OCI-M1 (cell line): Measurements from ENCODE around the gene ARHGAP6.
"Not testable (repeated sequence)": the region's sequence is repeated elsewhere in the genome, so short reads cannot be mapped to it uniquely, and the experiment has no call there.

ENCODE experiments used
- DNase-seq: peaks from one replicate; lab custom pipeline; 2025; lab: John Stamatoyannopoulos, UW

The ARHGAP6 gene

DNA sequence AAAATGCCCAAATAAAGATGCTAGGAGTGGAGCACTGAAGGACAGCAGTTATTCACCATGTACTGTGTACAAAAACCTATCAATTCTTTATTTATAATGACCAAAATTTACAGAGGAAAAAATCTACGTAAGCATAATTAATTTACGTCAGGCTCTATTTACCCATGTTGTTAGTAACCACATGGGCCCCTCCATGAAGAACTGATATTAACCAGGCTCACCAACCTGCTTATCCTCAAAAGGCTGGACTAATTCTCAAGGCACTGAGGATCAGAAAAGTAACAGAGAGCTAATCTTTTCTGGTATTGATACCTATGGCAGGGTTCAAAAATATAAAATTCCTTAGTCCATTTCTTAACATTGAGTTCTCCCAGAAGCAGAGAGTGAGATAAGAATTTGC, 140.0 kb downstream of the ARHGAP6 start:
- DNase-seq = no peak

DNA sequence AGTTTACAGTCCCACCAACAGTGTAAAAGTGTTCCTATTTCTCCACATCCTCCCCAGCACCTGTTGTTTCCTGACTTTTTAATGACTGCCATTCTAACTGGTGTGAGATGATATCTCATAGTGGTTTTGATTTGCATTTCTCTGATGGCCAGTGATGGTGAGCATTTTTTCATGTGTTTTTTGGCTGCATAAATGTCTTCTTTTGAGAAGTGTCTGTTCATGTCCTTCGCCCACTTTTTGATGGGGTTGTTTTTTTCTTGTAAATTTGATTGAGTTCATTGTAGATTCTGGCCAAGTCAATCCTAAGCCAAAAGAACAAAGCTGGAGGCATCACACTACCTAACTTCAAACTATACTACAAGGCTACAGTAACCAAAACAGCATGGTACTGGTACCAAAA, 146.5 kb downstream of the ARHGAP6 start:
- DNase-seq = not testable (repeated sequence)

DNA sequence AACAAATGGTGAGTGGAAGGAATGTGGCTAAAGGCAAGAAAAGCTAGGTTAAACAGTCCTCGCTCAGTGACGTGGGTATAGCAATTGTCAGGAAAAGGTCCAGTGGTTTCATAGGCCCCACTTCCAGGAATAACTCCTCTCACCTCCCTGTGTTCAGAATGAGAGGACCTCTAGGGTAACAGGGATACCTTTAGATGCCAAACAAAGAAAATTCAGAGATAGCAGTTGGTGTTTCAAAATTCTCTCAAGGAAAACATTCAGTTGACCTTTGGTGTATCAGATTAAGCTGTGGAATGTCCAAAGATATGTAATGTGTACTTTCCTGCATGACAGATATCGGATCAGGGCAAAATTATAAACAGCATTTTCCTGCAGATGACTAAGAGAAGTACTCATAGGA, 155.9 kb downstream of the ARHGAP6 start:
- no peak for DNase-seq

DNA sequence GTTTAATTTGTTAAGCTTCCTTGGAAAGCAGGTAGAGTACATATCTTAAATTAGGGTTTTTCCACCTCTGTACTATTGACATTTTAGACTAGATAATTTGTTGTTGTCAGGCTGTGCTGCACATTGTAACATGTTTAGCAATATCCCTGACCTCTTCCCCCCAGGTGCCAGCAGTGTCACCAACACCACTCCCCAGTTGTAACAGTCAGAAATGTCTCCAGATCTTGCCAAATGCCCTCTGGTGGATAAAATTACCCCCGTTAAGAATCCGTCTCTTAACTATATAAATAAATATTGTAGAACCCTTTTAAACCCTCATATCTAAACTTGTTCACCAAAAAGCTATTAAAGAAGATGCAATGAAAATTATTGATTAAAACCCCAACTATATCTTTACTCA, 161.5 kb downstream of the ARHGAP6 start:
- DNase-seq = peak; percentile 49

DNA sequence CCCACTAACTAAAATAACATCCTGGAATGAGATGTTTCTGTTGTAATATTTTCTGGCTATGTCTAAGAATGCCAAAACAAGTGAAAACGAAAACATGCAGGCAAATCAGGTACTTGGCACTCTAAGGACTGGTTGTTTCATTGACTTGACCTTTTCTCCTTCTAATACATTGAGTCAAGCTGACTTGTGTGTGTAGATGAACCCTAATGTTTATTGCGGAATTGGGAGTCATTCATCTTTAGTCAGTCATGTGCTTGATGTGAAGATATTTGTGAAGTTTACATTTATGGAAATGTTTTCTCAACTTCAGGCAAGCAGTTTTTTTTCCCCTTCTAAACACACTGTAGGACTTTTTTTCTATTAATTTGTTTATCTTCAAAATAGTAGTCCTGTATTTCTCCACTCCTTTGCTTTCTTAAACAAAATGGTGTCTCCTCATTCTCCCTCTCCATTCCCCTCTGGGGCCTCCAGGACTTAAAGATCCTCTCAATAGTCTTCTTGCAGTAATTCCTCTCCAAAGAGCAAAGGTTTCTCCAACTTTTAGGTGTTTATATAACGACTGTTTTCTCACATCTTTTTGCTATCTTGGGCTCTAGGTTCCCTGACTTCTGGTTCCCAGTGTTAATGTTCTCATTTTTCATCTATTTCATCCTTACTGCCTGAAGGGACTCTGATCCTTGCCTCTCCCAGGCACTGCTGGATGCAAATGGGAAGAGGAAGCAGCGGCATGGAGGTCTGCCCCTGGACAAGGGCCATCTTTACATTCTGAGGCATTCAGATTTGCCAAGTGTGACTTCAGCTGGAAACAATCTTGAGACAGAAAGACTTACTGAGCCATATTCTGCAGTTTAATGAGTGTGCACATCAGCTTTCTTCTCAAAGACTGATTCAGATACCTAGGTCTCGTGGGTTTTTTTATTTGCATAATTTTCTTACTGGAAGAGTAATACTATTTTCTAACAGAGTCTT, 166.4 kb downstream of the ARHGAP6 start:
- no peak for DNase-seq

DNA sequence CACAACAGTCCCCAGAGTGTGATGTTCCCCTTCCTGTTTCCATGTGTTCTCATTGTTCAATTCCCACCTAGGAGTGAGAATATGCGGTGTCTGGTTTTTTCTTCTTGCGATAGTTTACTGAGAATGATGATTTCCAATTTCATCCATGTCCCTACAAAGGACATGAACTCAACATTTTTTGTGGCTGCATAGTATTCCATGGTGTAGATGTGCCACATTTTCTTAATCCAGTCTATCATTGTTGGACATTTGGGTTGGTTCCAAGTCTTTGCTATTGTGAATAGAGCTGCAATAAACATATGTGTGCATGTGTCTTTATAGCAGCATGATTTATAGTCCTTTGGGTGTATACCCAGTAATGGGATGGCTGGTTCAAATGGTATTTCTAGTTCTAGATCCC, 174.3 kb downstream of the ARHGAP6 start:
- not testable (repeated sequence) for DNase-seq

DNA sequence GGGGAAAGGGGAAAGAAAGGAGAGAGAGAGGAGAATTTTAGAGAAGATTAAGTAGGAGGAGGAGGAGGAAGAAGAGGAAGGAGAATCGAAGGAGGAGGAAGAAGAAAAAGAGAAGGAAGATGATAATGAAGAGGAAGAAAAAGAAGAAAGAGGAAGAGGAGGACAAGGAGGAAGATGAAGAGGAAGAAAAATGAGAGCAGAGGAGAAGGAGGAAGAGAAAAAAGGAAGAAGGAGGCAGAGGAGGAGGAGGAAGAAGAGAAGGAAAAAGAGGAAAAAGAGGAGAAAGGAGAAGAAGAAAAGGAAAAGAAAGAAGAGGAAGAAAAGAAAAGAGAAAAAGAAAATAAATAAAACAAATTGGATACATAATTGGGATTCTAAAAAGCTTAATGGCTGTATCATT, 181.4 kb downstream of the ARHGAP6 start:
- DNase-seq = no peak

DNA sequence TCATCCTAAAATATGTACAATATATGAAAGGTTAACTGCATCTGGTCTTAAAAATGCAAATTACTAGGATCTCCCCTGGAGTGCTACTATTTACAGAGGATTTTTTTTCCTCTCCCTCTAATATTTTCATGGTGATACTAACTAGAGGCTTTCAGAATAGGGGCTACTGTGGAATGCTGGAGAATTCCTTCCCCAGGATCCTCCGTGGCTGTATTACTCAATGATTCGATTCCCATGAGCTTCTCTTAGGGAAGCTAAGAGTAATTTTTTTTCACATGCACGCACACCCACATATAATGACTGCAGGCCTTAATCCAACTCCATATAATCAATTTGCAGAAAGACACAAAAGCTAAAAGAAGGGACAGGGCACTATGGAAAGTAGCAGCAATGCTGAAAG, 184.7 kb downstream of the ARHGAP6 start:
- no peak for DNase-seq

DNA sequence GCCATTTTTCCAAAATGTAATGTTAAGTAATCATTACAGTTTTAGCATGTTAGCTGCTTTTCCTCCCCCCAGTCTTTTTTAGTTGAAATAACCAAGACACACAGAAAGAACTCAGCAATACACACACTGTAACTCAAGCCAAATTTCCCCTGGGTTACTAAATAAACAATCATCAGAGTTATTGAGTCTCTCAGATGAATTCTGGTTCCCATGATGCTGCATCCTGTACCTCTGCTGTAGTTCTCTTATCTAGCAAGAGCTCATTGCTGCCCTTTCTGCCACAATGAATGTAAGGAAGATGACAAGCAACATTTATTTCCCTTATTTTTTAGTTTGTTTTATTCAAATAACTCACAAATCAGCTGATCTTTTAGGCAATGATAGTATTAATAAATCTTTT, 185.1 kb downstream of the ARHGAP6 start:
- DNase-seq = peak; percentile 48

DNA sequence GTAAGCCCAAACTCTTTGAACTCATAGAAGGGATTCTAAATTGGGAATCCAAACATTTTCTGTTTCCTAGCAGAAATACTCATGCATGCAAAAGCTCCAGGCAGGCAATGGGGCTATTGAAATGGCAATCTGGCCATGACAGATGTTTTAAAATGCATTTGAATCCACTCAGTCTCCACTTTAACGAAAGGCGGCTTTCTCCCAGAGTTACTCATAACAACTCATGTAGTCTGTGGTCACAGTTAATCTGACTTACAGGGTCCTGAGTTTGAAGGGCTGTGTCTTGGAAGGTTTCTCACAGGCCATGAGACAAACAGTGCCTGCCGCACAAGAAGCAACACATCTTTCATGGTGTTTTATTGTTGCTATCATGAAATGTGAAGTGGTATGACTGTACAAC, 186.8 kb downstream of the ARHGAP6 start:
- no peak for DNase-seq

DNA sequence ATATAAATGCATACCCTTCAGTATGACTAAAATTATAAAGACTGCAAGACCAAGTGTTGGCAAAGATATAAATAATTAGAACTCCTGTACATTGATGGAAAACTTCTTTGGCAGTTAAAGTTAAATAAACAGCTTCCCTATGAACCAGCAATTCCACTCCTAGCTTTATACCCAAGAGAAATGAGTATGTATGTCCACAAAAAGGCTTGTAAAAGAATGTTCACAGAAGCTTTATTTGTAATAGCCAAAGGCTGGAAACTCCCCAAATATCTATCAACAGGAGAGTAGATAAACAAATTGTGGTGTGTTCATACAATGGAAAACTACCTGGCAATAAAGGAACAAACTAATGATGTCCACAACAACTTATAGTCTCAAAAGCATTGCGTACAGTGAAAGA, 187.7 kb downstream of the ARHGAP6 start:
- no peak for DNase-seq

DNA sequence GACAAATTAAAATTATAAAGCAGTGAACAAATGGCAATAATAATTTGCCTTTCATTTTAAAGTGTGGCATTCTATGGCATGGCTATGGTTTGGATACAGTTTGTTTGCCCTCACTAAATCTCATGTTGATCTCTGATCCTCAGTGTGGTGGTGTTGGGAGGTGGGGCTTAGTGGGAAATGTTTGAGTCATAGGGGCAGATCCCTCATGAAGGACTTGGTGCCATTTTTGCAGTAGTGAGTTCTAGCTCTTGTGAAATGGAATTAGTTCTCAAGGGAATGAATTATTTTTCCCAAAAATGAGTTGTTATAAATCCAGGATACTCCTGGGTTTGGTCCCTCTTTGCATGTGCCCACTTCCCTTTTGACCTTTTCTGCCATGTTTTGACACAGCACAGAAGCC, 191.1 kb downstream of the ARHGAP6 start:
- DNase-seq = peak; percentile 14

DNA sequence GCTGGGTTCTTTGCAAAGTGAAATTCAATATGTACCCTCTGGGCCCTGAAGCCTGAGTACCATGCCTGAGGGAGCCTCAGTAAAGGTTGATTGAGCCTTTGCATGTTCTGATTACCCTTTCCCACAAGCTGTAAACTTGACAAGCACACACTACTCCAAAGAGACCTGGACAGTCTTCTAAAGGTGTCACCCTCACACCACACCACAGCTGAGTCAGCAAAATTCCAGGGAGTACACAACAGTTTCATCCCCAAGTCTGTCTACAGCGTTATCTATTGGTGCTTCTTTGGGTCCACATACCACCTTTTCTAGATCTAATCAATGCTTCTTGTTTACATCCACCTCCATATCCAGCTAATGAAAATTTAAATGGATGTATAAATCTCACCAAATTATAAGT, 191.7 kb downstream of the ARHGAP6 start:
- no peak for DNase-seq

DNA sequence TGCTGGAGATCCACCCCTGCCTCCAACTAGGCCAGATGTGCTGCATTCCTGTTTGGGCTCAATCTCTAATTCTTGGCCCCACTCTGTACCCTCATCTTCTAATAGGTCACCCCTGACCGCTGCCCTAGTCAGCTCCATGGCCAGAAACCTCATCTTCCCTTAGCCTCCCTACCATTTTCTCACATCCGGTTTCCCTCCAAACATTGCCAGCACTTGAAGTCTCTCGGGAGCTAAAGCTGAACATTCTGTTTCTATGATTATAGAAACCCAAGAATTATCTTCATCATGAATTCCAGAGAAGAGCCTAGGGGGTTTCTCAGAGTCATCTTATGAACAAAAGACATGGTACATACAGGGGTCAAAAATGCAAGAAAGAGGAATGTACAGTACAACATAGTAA, 192.8 kb downstream of the ARHGAP6 start:
- no peak for DNase-seq

DNA sequence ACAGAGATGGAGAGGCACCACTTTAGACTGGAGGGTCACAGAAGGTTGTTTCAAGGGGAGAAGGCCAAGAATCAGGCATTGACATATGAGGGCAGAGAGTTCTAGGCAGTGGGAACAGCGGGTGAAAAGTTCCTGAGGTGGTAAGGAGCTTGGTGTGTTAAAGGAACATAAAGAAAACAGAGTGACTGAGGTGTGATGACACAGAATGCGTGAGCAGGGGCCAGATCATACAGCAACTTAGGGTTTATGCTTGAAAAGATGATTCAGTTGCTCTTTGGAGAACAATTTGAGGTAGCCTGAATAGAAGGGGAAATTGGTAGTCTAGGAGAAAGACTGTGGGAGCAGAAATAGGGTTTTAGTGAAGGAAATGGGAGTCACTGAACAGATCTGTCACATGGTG, 193.3 kb downstream of the ARHGAP6 start:
- no peak for DNase-seq

DNA sequence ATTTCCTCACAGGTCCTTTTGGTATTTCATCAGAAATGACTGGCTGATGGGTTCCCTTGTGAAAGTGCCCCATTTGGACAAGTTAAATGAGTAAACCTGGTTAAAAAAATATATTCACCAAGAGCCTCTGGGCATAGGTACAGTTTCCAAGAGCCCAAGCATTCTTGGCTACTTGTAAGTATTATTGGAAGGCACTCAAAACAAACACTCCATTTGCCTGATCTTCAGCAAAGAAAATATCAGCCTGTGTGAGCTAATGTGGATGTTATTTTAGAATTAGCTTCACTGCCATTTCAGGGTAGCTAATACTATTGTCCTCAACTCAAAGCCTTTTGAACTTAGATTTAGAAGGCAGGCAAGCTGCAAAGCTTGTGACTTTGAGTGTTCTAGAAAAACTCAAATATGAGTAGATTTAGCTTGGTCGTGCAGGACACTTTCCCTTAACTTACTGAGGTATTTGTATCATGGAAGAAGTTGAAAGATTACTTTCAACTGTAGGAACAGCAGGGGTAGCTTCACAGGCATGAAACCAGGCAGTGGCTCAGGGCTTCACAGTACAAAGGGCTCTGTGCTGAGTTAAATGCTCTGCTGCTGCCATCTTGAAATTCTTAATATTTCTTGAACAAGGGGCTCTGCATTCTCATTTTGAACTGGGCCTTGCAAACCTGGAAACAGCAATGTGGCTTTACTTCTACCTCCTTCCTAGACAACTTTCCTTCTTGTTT, 195.3 kb downstream of the ARHGAP6 start:
- DNase-seq = no peak

DNA sequence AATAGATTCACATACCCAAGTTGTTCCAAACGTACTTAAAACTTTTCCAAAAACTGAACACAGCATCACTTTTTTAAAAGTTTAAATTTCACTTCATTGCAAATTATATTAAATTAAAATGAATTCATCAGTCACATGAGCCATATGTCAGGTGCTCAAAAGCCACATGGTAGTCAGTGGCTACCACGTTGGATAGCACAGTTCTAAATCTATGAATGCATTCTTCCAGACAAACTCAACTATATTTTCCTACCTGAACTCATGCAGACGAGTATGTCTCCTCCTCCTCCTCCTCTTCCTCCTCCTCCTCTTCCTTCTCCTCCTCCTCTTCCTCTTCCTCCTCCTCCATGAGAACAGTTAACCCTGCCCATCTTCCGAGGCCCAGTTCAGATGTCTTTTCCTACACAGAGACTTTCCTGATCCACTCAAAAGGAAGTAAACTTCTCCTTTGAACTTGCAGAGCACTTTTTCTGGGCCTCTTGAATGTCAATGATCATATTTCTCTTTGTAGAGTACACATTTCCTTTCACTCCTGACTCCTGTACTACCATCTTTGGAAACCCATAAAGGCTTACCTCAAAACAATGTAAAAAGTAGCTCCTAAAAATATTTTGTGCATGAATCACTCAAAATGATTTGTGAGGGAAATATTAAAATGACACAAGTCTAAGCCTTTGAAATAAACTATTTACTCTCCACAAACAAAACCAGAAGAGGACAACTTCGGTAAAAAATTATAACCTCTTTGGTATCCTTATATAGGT, 199.9 kb downstream of the ARHGAP6 start:
- peak; percentile 59 for DNase-seq

DNA sequence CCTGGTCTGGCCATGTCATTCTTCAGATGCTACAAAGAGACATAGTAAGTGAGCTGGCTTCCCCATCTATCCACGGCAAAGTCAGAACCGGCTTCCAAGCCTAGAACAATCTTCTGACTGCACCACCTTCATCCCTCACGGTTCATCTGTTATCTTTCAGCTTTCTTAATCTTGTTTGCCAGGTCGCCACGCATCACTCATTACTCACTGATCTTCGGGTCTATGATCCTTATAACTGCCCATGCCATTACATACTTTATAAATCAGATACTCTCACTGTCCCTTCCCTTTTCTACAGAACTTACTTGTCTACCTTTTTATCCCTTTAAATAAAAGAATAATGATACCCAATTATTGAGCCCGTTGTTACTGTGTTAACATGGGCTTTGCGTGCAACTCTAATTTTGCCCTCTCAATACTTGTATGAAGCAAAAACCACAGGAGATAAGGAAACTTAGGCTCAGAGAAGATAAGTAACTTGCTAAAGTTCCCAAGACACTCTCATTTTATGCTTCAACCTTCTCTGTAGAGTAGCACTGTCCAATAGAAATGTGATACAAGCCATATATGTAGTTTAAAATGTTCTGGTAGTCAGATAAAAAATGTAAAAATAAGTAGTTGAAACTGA, 200.8 kb downstream of the ARHGAP6 start:
- DNase-seq = peak; percentile 89

DNA sequence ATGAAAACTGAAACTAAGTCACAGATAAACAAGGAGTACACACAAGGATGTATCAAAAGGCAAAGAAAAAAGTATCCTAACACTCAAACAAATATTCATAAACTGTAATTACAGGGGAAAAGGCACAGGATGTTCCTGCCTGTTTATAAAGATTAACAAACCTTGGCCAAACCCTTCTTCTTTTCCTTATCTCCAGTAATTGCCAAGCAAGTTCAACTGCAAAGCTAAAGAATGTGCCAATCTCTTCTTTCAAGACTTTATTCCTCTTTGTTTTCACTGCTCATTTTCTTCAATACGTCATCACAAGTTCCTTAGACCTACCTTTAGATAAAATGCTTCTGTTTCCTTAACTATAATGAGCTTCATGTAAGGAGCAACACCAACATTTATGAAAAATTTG, 201.3 kb downstream of the ARHGAP6 start:
- DNase-seq = peak; percentile 80

DNA sequence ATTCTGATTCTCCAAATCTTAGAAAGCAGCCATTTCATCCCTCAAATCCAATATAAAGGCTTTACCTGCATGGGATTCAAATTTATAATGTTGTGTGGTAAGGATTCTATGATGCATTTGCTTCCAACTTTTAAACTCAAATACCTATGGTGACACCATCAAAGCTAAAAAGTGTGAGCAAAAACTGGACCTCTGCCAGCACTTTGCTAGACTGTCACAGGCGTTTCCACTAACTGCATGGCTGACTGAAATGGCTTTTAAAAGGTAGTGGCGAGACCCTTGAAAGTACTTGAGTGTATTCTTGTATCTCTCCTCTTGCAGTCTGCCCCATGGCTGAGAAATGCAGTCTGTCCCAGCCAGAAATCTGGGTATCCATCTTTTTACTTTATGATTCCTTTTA, 203.1 kb downstream of the ARHGAP6 start:
- peak; percentile 26 for DNase-seq

DNA sequence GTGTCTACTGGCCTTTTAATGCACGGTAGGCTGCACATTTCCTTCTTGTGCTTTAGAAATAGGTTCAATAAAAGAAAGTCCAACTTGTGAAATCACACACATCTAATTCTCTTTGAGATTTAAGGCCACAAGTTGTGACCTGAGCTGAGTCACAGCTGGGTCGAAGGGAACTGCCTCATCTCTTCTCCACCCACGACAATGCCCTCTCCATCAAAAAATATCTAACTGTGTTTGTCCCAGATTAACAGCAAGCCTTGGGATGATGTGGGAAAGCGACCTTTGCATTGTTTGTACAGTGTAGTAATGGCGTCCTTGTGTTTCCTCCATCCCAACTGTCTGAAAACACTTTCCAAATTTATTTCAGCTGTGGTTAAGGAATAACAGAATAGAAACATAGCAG, 203.6 kb downstream of the ARHGAP6 start:
- DNase-seq = peak; percentile 36
